Neuron (in vitro differentiated cells): ENCODE data around the gene NDUFA13.

Experiments
- H2AFZ ChIP-seq: one replicate; pipeline ENCODE4 v1.6.1; 2013; ENCODE audit warnings: low read depth, mild to moderate bottlenecking, inconsistent platforms, low read length, moderate library complexity
- H3K27me3 ChIP-seq: one replicate; pipeline ENCODE4 v1.6.1; 2013; ENCODE audit warnings: low read length; ENCODE audit not compliant: insufficient read depth
- H3K36me3 ChIP-seq: one replicate; pipeline ENCODE4 v1.6.1; 2013; ENCODE audit warnings: low read length; ENCODE audit not compliant: insufficient read depth
- H3K4me1 ChIP-seq: one replicate; pipeline ENCODE4 v1.6.1; 2013; ENCODE audit warnings: low read length; ENCODE audit not compliant: insufficient read depth
- H3K4me3 ChIP-seq: 2 replicates; pipeline ENCODE4 v1.5.1; 2013; ENCODE audit warnings: mild to moderate bottlenecking, low read length, moderate library complexity
- H3K9me3 ChIP-seq: one replicate; pipeline ENCODE4 v1.6.1; 2013; ENCODE audit warnings: low read length

NDUFA13 gene

GRCh38 chr19:19537075-19538048, 21.3 kb downstream of the NDUFA13 start:
- Histone ChIP-seq H2AFZ (no peak overlapping the region), H3K9me3 (peaks cover 4% of the 10 kb centered on the region), H3K4me1 (no peaks in the 10 kb centered on the region), H3K36me3 (peaks cover 4% of the 10 kb centered on the region), H3K4me3 (no peak overlapping the region), H3K27me3 (no peaks in the 10 kb centered on the region)

- no peaks in the 10 kb centered on the region for H3K27me3 ChIP-seq
- H3K4me3 ChIP-seq = no peak within 1 kb of the TSS
- no peak within 1 kb of the TSS for H2AFZ ChIP-seq
- peaks cover 4% of the 10 kb centered on the region for H3K36me3 ChIP-seq
- peaks cover 6% of the 10 kb centered on the region for H3K9me3 ChIP-seq
- H3K4me1 ChIP-seq = no peaks in the 10 kb centered on the region
These were observed 22.2 kb downstream of the NDUFA13 start, which contains the start of gene CILP2 for GRCh38 chr19:19538061-19538784. CILP2 (plus strand) TSS chr19:19538265; CDS start chr19:19538350, 85 bp downstream.

DNA sequence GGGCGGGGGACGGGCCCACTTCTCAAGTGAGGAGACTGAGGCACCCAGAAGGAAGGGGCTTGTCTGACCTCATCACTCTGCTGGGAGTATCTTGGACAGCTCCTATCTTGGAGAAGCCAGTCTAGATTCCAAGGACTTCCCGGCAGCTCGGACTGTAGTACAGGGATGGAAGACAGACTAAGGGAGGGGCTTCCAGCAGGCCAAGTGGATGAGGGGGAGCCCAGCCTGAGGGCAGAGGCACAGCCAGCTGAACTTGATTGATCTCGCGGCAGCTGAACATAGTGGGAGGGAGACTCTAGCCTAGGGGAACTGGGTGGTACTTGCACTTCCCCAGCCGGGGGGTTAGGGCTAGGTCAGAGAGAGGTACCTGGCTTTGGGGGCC, 22.8 kb downstream of the NDUFA13 start:
- Histone ChIP-seq H3K27me3 (no peaks in the 10 kb centered on the region), H3K9me3 (peaks cover 6% of the 10 kb centered on the region), H3K4me1 (no peaks in the 10 kb centered on the region), H3K36me3 (peaks cover 4% of the 10 kb centered on the region), H2AFZ (no peak overlapping the region), H3K4me3 (no peak overlapping the region)

GRCh38 chr19:19539698-19540063, 23.7 kb downstream of the NDUFA13 start:
- H3K4me1 ChIP-seq = no peaks in the 10 kb centered on the region
- no peak overlapping the region for H3K4me3 ChIP-seq
- H3K27me3 ChIP-seq = no peaks in the 10 kb centered on the region
- H3K36me3 ChIP-seq = peaks cover 4% of the 10 kb centered on the region
- H3K9me3 ChIP-seq = peaks cover 8% of the 10 kb centered on the region
- H2AFZ ChIP-seq = no peak overlapping the region

- Histone ChIP-seq H2AFZ (no peak overlapping the region), H3K4me1 (no peaks in the 10 kb centered on the region), H3K4me3 (no peak overlapping the region), H3K9me3 (peaks cover 12% of the 10 kb centered on the region), H3K36me3 (peaks cover 4% of the 10 kb centered on the region), H3K27me3 (no peaks in the 10 kb centered on the region)
These were observed 24.2 kb downstream of the NDUFA13 start for GRCh38 chr19:19540064-19540714.

DNA sequence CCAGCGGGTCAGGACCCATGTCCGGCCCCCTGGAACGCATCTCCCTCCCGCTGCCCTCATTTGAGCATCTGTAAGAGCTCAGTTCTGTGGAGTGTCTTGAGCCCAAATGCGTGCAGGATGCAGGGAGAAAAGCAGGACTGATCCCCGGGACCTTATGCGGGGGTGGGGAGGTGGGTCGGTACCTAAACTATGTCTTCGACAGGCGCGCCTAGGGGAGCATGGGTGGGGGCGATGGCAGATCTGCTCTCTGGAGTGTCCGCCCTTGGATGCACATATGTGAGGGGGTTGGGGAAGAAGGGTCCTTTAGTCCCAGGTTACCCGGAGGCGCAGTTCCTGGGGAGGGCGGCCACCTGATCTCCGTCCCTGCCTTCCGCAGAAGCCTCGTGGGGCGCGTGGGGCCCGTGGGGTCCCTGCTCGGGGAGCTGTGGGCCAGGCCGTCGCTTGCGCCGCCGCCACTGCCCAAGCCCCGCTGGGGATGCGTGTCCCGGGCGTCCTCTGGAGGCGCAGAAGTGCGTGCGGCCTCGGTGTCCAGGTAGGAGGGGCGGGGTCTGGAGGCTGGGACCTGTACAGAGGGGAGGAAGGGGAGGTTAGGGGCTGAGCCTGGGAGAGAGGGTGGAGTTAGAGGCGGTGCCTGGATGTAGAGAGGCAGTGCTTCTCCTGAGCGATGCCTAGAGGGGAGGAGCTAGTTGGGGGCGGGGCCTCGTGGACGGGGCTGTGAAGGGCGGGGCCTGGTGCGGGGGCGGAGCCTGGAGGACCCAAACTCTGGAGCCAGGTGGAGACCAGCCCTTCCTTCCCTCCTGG, 24.9 kb downstream of the NDUFA13 start:
- Histone ChIP-seq H3K4me3 (no peak overlapping the region), H3K4me1 (no peaks in the 10 kb centered on the region), H2AFZ (no peak overlapping the region), H3K36me3 (peaks cover 4% of the 10 kb centered on the region), H3K27me3 (no peaks in the 10 kb centered on the region), H3K9me3 (peaks cover 12% of the 10 kb centered on the region)

- H2AFZ ChIP-seq = no peak overlapping the region
- peaks cover 12% of the 10 kb centered on the region for H3K9me3 ChIP-seq
- H3K4me3 ChIP-seq = no peak overlapping the region
- H3K36me3 ChIP-seq = peaks cover 4% of the 10 kb centered on the region
- no peaks in the 10 kb centered on the region for H3K27me3 ChIP-seq
- H3K4me1 ChIP-seq = no peaks in the 10 kb centered on the region
These were observed 25.6 kb downstream of the NDUFA13 start for GRCh38 chr19:19541616-19542015.

DNA sequence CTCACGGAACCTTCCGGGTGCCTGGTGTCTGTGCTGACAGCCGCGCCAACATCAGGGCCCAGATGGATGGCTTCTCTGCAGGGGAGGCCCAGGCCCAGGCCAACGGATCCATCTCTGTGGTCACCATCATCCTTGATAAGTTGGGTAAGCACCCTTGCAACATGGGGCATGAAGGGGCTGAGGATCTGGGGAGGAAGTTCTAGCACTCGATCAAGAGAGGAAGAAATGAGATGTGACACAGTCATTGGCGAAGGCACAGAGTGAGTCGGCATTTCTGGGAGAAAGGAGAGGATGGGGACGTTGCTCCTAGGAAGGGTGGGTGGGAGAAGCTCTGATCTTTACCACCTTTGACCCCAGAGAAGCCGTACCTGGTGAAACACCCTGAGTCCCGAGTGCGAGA, 26.5 kb downstream of the NDUFA13 start:
- Histone ChIP-seq H3K36me3 (peaks cover under 1% of the 10 kb centered on the region), H3K27me3 (no peaks in the 10 kb centered on the region), H3K4me3 (no peak overlapping the region), H3K4me1 (no peaks in the 10 kb centered on the region), H2AFZ (no peak overlapping the region), H3K9me3 (peaks cover 12% of the 10 kb centered on the region)

GRCh38 chr19:19543101-19543500, 27.1 kb downstream of the NDUFA13 start:
- Histone ChIP-seq H3K9me3 (peaks cover 12% of the 10 kb centered on the region), H3K36me3 (no peaks in the 10 kb centered on the region), H3K4me3 (no peak overlapping the region), H3K4me1 (no peaks in the 10 kb centered on the region), H3K27me3 (no peaks in the 10 kb centered on the region), H2AFZ (no peak overlapping the region)

GRCh38 chr19:19543640-19544039, 27.6 kb downstream of the NDUFA13 start:
- Histone ChIP-seq H3K27me3 (no peaks in the 10 kb centered on the region), H3K36me3 (no peaks in the 10 kb centered on the region), H3K4me3 (no peak overlapping the region), H2AFZ (no peak overlapping the region), H3K9me3 (peaks cover 12% of the 10 kb centered on the region), H3K4me1 (no peaks in the 10 kb centered on the region)

GRCh38 chr19:19544257-19544953, 28.4 kb downstream of the NDUFA13 start:
- Histone ChIP-seq H3K36me3 (no peaks in the 10 kb centered on the region), H3K4me1 (no peaks in the 10 kb centered on the region), H2AFZ (no peak overlapping the region), H3K27me3 (no peaks in the 10 kb centered on the region), H3K4me3 (no peak overlapping the region), H3K9me3 (peaks cover 12% of the 10 kb centered on the region)

- H3K27me3 ChIP-seq = no peaks in the 10 kb centered on the region
- no peak overlapping the region for H2AFZ ChIP-seq
- no peak overlapping the region for H3K4me3 ChIP-seq
- no peaks in the 10 kb centered on the region for H3K36me3 ChIP-seq
- peaks cover 12% of the 10 kb centered on the region for H3K9me3 ChIP-seq
- no peaks in the 10 kb centered on the region for H3K4me1 ChIP-seq
These were observed 29.0 kb downstream of the NDUFA13 start for GRCh38 chr19:19544954-19545591.
